Activated B cell treated with CpG ODN at 0.5 μM for 24 hours (primary cell): ENCODE data around the gene HAPLN1. TPM values are rescaled to one million over a fixed set of nuclear protein-coding genes. Genes with fewer than 3 reads are reported as not detected.

ENCODE experiments used
- ATAC-seq: fragments of 200-7000 bp; cut with Tn5 transposase; one replicate; pipeline ENCODE4 v1.10.0; 2021; ENCODE audit warnings: low read depth, mild to moderate bottlenecking, moderate library complexity
- CTCF ChIA-PET: fragments of 350-600 bp; sonication (Branson Sonifier 250); formaldehyde crosslinking; loops from one replicate; lab custom pipeline; 2021; ENCODE audit warnings: antibody characterized with exemption; lab: Charles Lee
- POLR2A ChIA-PET: fragments of 350-600 bp; sonication (Branson Sonifier 250); formaldehyde crosslinking; loops from one replicate; lab custom pipeline; 2021; ENCODE audit warnings: antibody characterized with exemption; lab: Charles Lee
- DNase-seq: peaks from one replicate; pipeline ENCODE4 v3.0.0; 2022
- H3K27ac Mint-ChIP-seq: one replicate; pipeline ENCODE4 v1.8.0; 2020; ENCODE audit warnings: mixed read lengths
- H3K27me3 Mint-ChIP-seq: one replicate; pipeline ENCODE4 v1.8.0; 2021; ENCODE audit warnings: mixed read lengths
- H3K36me3 Mint-ChIP-seq: one replicate; pipeline ENCODE4 v1.8.0; 2021; ENCODE audit warnings: low read depth, mixed read lengths
- H3K4me1 Mint-ChIP-seq: one replicate; pipeline ENCODE4 v1.8.0; 2021; ENCODE audit warnings: mixed read lengths
- H3K4me3 Mint-ChIP-seq: one replicate; pipeline ENCODE4 v1.8.0; 2020; ENCODE audit warnings: mild to moderate bottlenecking, mixed read lengths
- H3K9me3 Mint-ChIP-seq: one replicate; pipeline ENCODE4 v1.8.0; 2020; ENCODE audit warnings: mixed read lengths
- intact Hi-C: fragments of 100-400 bp; cut with micrococcal nuclease; formaldehyde crosslinking; loops from one replicate; pipeline ENCODE4 v1.15.1; 2024
- total RNA-seq: library from RNA; stranded (reverse); gene quantifications from 2 replicates; pipeline ENCODE4 v1.2.3, GENCODE V29; 2022
- TF ChIP-seq, protein P1 (sequence below): fragments of 200-600 bp; IDR thresholded peaks from one replicate; pipeline ENCODE4 v1.8.0; 2022; ENCODE audit warnings: antibody characterized with exemption, mild to moderate bottlenecking

The HAPLN1 gene
- total RNA-seq, 1 donor from 2014 or later = not detected

DNA sequence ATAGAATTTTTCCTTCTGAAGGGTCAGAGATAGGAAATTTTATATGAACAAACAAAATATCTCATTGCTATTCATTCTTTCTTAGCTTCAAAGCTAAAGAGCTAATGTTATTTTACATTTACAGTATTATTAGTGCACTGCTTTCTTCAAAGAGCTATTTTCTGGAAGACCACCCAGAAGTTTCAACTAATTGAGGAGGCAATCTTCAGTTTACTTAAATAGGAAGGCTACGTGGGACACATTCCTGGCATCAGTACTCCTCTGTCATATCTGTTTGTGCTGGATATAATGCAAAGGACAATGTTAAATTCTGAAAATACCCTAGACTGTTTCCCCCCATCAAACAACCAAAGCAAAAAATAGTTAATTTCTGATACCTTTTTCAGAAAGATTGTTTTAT, 30.8 kb downstream of the HAPLN1 start:
- no peak overlapping the region for H3K27ac Mint-ChIP-seq
- POLR2A ChIA-PET = no interaction called here
- no peaks in the 10 kb centered on the region for H3K9me3 Mint-ChIP-seq
- TF ChIP-seq, protein P1, sequence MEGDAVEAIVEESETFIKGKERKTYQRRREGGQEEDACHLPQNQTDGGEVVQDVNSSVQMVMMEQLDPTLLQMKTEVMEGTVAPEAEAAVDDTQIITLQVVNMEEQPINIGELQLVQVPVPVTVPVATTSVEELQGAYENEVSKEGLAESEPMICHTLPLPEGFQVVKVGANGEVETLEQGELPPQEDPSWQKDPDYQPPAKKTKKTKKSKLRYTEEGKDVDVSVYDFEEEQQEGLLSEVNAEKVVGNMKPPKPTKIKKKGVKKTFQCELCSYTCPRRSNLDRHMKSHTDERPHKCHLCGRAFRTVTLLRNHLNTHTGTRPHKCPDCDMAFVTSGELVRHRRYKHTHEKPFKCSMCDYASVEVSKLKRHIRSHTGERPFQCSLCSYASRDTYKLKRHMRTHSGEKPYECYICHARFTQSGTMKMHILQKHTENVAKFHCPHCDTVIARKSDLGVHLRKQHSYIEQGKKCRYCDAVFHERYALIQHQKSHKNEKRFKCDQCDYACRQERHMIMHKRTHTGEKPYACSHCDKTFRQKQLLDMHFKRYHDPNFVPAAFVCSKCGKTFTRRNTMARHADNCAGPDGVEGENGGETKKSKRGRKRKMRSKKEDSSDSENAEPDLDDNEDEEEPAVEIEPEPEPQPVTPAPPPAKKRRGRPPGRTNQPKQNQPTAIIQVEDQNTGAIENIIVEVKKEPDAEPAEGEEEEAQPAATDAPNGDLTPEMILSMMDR = no peak
- ATAC-seq = no peak
- H3K4me3 Mint-ChIP-seq = no peak overlapping the region
- H3K27me3 Mint-ChIP-seq = peaks cover 3% of the 10 kb centered on the region
- no peak for DNase-seq
- no peaks in the 10 kb centered on the region for H3K36me3 Mint-ChIP-seq
- CTCF ChIA-PET = no interaction called here
- intact Hi-C loops = no loop called here
- no peaks in the 10 kb centered on the region for H3K4me1 Mint-ChIP-seq

DNA sequence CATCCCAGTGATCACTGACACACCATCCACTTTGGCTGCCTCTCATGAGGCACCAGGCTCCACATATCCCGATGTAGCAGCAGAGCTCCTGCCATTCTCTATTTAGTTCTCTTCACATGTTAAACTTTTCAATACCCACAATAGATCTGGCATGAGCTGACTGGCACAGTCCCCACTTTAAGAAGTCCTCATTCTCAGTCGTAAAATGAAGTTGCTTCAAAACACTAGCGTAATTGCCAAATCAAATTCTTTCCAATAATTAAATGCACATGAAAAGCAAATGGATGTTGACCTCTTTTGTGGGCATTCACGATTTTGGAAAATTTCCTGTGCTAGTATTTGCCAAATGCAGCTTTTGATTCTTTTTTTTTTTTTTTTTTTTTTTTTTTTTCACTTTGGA, 32.4 kb downstream of the HAPLN1 start:
- no peak for ATAC-seq
- intact Hi-C loops = no loop called here
- Mint-ChIP-seq H3K27me3 (peaks cover 3% of the 10 kb centered on the region), H3K9me3 (no peaks in the 10 kb centered on the region), H3K4me3 (no peak overlapping the region), H3K36me3 (no peaks in the 10 kb centered on the region), H3K27ac (no peak overlapping the region), H3K4me1 (no peaks in the 10 kb centered on the region)
- CTCF ChIA-PET = no interaction called here
- DNase-seq = no peak
- TF ChIP-seq, protein P1 = no peak
- POLR2A ChIA-PET = no interaction called here

DNA sequence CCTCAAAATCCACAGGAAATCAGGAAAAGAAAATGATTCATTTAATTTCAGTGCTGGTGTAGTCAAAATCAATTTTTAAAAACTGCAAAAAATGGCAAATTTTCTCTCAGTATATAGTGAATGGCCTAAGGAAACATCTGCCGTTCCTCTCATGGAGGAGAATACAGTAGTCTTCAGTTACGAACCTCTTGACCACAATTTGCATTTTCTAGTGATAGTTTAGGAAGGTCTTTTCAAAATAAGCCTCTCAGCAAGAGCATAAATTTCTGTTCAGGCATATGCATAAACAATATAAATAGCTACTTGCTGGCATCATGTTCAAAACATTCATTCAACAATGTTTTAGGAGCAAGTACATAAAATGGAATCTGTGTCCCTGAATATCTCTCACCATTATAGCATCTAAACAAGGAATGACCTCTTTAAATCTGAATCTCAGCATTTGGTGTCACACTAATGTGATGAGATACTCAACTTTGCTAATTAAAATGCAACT, 33.5 kb downstream of the HAPLN1 start:
- Mint-ChIP-seq H3K4me3 (no peak overlapping the region), H3K9me3 (no peaks in the 10 kb centered on the region), H3K36me3 (no peaks in the 10 kb centered on the region), H3K27me3 (peaks cover 3% of the 10 kb centered on the region), H3K27ac (no peak overlapping the region), H3K4me1 (no peaks in the 10 kb centered on the region)
- ChIA-PET CTCF (no interaction called here), POLR2A (no interaction called here)
- TF ChIP-seq, protein P1 = no peak
- intact Hi-C loops = no loop called here
- ATAC-seq (no peak), DNase-seq (no peak)

DNA sequence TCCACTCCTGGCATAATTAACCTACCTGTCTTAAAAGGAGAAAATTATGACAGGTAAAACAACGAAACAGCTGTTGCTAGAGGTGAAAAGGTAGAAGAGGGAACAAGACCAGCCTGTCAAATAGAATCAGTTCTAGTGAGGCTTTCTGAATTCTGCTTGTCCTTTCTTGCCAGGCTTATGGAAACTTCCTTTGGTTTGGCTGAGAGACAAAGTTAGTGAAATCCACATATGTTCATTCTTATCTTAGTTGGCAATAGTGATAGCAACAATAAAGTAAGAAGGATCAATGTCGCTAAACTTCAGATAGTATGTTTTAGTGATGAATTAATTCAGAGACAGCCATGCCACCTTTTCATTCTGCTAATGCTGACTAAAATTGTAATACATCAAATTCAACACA, 34.4 kb downstream of the HAPLN1 start:
- DNase-seq (no peak), ATAC-seq (no peak)
- H3K27me3 Mint-ChIP-seq = peaks cover 3% of the 10 kb centered on the region
- TF ChIP-seq, protein P1 = no peak
- intact Hi-C loops = no loop called here
- ChIA-PET CTCF (no interaction called here), POLR2A (no interaction called here)
- H3K9me3 Mint-ChIP-seq = no peaks in the 10 kb centered on the region
- no peaks in the 10 kb centered on the region for H3K4me1 Mint-ChIP-seq
- H3K4me3 Mint-ChIP-seq = no peak overlapping the region
- no peak overlapping the region for H3K27ac Mint-ChIP-seq
- no peaks in the 10 kb centered on the region for H3K36me3 Mint-ChIP-seq

DNA sequence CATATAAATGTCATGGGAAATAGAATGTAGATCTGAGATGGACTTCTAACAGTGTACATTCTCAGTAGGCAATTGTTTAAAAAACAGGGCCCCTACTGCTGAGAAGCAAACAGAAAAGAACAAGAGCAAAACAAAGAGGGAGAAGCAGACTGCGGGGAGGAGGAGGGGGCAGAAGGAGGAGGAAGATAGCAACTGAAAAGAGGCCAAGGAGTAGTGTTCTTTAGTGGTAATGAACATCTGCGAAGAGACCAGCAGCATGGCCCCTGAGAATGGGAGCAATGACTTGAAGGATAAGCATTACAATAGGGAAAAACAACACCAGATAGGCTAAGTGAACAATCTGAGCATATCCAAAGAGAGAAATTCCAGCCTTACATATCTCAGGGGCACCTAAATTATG, 36.8 kb downstream of the HAPLN1 start:
- POLR2A ChIA-PET = no interaction called here
- H3K27ac Mint-ChIP-seq = no peak overlapping the region
- H3K36me3 Mint-ChIP-seq = no peaks in the 10 kb centered on the region
- DNase-seq = no peak
- CTCF ChIA-PET = no interaction called here
- TF ChIP-seq, protein P1 = no peak
- intact Hi-C loops = no loop called here
- no peaks in the 10 kb centered on the region for H3K27me3 Mint-ChIP-seq
- no peaks in the 10 kb centered on the region for H3K4me1 Mint-ChIP-seq
- no peak for ATAC-seq
- no peak overlapping the region for H3K4me3 Mint-ChIP-seq
- no peaks in the 10 kb centered on the region for H3K9me3 Mint-ChIP-seq
